ENCODE data around the gene ZNF521. TPM values are rescaled to one million over a fixed set of nuclear protein-coding genes. Genes with fewer than 3 reads are reported as not detected.

Gene ZNF521
- total and polyA plus RNA-seq, 2 of the 13 experiments (the other 11 are each of a cell fraction or from before 2014, with no cell fraction given) = 0.02 TPM; not detected in 1

DNA sequence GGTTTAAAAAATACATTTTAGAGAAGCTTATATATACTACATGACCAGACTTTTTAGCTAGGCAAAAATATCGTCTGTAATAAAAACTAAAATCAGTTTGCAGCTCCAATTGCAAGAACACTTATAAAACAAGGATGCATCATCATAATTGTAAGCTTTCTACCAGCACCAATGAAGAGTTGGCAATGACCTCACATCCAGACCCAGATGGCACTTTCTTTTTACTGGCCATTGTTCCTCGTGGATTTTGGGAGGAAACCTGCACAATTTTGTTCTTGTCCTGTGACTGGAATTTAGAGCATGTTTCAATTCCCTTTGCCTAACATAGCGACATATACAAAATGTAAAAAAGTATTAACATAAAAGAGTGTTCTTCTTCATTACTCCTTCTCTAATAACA is 174.3 kb downstream of the ZNF521 start (continued):
- TF ChIP-seq, protein P1, sequence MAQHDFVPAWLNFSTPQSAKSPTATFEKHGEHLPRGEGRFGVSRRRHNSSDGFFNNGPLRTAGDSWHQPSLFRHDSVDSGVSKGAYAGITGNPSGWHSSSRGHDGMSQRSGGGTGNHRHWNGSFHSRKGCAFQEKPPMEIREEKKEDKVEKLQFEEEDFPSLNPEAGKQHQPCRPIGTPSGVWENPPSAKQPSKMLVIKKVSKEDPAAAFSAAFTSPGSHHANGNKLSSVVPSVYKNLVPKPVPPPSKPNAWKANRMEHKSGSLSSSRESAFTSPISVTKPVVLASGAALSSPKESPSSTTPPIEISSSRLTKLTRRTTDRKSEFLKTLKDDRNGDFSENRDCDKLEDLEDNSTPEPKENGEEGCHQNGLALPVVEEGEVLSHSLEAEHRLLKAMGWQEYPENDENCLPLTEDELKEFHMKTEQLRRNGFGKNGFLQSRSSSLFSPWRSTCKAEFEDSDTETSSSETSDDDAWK (CRISPR knock-in tag; IDR thresholded peaks at IDR 0.05) = no peak
- TF ChIP-seq EHMT2 (IDR thresholded peaks at IDR 0.05; ENCODE audit: borderline replicate concordance, low read depth, low read length) (no peak), NFKB2 (CRISPR knock-in tag; IDR thresholded peaks at IDR 0.05; ENCODE audit: borderline replicate concordance) (no peak), ZNF354B (CRISPR knock-in tag; IDR thresholded peaks at IDR 0.05) (no peak), ZNF264 (CRISPR knock-in tag; IDR thresholded peaks at IDR 0.05) (no peak), GFI1 (CRISPR knock-in tag; IDR thresholded peaks at IDR 0.05; ENCODE audit: borderline replicate concordance) (no peak), ZMYM2 (CRISPR knock-in tag; IDR thresholded peaks at IDR 0.05) (no peak)
- TF ChIP-seq, protein P2, sequence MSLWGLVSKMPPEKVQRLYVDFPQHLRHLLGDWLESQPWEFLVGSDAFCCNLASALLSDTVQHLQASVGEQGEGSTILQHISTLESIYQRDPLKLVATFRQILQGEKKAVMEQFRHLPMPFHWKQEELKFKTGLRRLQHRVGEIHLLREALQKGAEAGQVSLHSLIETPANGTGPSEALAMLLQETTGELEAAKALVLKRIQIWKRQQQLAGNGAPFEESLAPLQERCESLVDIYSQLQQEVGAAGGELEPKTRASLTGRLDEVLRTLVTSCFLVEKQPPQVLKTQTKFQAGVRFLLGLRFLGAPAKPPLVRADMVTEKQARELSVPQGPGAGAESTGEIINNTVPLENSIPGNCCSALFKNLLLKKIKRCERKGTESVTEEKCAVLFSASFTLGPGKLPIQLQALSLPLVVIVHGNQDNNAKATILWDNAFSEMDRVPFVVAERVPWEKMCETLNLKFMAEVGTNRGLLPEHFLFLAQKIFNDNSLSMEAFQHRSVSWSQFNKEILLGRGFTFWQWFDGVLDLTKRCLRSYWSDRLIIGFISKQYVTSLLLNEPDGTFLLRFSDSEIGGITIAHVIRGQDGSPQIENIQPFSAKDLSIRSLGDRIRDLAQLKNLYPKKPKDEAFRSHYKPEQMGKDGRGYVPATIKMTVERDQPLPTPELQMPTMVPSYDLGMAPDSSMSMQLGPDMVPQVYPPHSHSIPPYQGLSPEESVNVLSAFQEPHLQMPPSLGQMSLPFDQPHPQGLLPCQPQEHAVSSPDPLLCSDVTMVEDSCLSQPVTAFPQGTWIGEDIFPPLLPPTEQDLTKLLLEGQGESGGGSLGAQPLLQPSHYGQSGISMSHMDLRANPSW (CRISPR knock-in tag; IDR thresholded peaks at IDR 0.05; ENCODE audit: borderline replicate concordance) = no peak

DNA sequence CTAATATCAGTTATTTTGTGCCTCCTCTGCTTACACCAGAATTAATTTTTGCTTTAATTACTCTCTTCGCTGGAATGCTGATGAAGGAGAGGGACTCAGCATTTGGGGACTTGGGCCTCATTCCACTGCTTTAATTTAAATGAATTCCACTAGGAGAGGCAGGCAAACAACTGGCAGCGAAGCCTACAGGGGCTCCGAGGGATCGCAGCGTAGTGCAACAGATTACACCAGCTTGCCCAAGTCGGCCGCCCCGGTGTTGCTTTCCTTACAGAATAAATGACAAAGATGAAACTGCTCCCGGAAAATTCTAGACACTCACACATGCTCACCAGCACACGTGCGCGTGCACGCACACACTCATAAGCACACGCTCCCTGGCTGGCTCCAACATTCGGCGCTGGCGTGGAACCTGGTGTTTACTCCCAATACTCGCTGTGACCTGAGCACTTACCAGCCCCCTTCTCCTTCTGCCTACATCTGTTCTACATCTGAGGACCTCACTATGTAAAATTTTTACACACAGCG is 175.4 kb downstream of the ZNF521 start:
- Histone ChIP-seq H2AFZ (ENCODE audit: low read length) (no peak overlapping the region), H3K9me3 (ENCODE audit: low read length) (no peaks in the 10 kb centered on the region), H3K4me3 (replicated peaks in 1 of 3; ENCODE audit: insufficient read depth in 1 of 3, low read depth in 2 of 3, low read length in 3 of 3) (no peak overlapping the region), H3K4me2 (ENCODE audit: low read depth, low read length) (no peak overlapping the region), H3K4me1 (ENCODE audit: insufficient read depth, low read length) (no peaks in the 10 kb centered on the region), H4K20me1 (ENCODE audit: insufficient read depth, low read length) (no peaks in the 10 kb centered on the region), H3K36me3 (replicated peaks in 1 of 2; ENCODE audit: control insufficient read depth in 1 of 2, insufficient read depth in 2 of 2, low read length in 2 of 2) (no peaks in the 10 kb centered on the region), H3K79me2 (ENCODE audit: insufficient read depth, low read length) (no peaks in the 10 kb centered on the region), H3K27ac (ENCODE audit: extremely low read length, insufficient read depth, low read length) (no peak overlapping the region), H3K27me3 (ENCODE audit: control insufficient read depth in 1 of 2, insufficient read depth in 2 of 2, low read length in 2 of 2) (no peaks in the 10 kb centered on the region), H3K9ac (ENCODE audit: insufficient read depth, low read depth, low read length) (no peak overlapping the region)
- DNase-seq (ENCODE audit: low spot score) = no peak
- TF ChIP-seq ZMAT3 (CRISPR knock-in tag; conservative IDR thresholded peaks at IDR 0.05) (no peak), RORA (CRISPR knock-in tag; IDR thresholded peaks at IDR 0.05) (no peak)
- ATAC-seq = no peak
- BruUV-seq (replicated peaks) = no TSS peak
- ChIA-PET CTCF (ENCODE audit: low intra/inter-chr PET ratio, low total read pairs) (no interaction called here), POLR2A (no interaction called here)
- in situ Hi-C loops (cut with HindIII; ENCODE audit: extremely low pct_ligation_motif_present, low pct_unique_long_range_greater_than_20kb) = no loop called here
- intact Hi-C loops (cut with micrococcal nuclease; ENCODE audit: unreplicated experiment) = no loop called here
- 68% methylated on average over 19 of the region's 19 CpGs for WGBS (ENCODE audit: low lambda C conversion rate)
- no peak for FAIRE-seq
